ENCODE data around the gene MAMSTR.

Gene MAMSTR

GRCh38 chr19:48740164-48740972 is 20.8 kb upstream of the MAMSTR start, which contains the start of gene RASIP1:
RASIP1 (minus strand) TSS chr19:48740610; CDS start chr19:48740282, 328 bp downstream.
- no peak for TF ChIP-seq CTCF (IDR thresholded peaks at IDR 0.05; ENCODE audit: low read depth, low read length)
- no peak for DNase-seq
- Histone ChIP-seq H3K27me3 (peaks cover 5% of the 10 kb centered on the region), H3K36me3 (no peaks in the 10 kb centered on the region), H3K4me1 (peaks cover 7% of the 10 kb centered on the region; the same call in 1 of the 2 replicates), H3K4me3 (ENCODE audit: low read depth, low read length) (peak within 1 kb of the TSS; percentile 51), H3K9me3 (no peaks in the 10 kb centered on the region)

- H3K4me1 ChIP-seq, result peaks cover 7% of the 10 kb centered on the region; the same call in 1 of the 2 replicates
- peak overlapping the region; percentile 51 for H3K4me3 ChIP-seq (ENCODE audit: low read depth, low read length)
- no peak for DNase-seq
Observed at GRCh38 chr19:48739404-48740163, 20.1 kb upstream of the MAMSTR start.

GRCh38 chr19:48738557-48739403 is 19.3 kb upstream of the MAMSTR start:
- Histone ChIP-seq H3K27me3 (peaks cover 5% of the 10 kb centered on the region), H3K36me3 (no peaks in the 10 kb centered on the region), H3K9me3 (no peaks in the 10 kb centered on the region), H3K4me1 (peaks cover 7% of the 10 kb centered on the region; the same call in 1 of the 2 replicates), H3K4me3 (ENCODE audit: low read depth, low read length) (peak overlapping the region; percentile 51)
- peak; percentile 100 for DNase-seq
- peak; percentile 17 for TF ChIP-seq CTCF (IDR thresholded peaks at IDR 0.05; ENCODE audit: low read depth, low read length)

More at GRCh38 chr19:48739404-48740163, 20.1 kb upstream of the MAMSTR start:
- Histone ChIP-seq H3K9me3 (no peaks in the 10 kb centered on the region), H3K27me3 (peaks cover 5% of the 10 kb centered on the region), H3K36me3 (no peaks in the 10 kb centered on the region)
- TF ChIP-seq CTCF (IDR thresholded peaks at IDR 0.05; ENCODE audit: low read depth, low read length), result no peak

GRCh38 chr19:48737360-48737998 is 18.0 kb upstream of the MAMSTR start:
- Histone ChIP-seq H3K4me1 (peaks cover 7% of the 10 kb centered on the region; the same call in 1 of the 2 replicates), H3K9me3 (no peaks in the 10 kb centered on the region), H3K27me3 (peaks cover 5% of the 10 kb centered on the region), H3K36me3 (no peaks in the 10 kb centered on the region), H3K4me3 (ENCODE audit: low read depth, low read length) (no peak overlapping the region)
- no peak for DNase-seq
- TF ChIP-seq CTCF (IDR thresholded peaks at IDR 0.05; ENCODE audit: low read depth, low read length), result no peak

GRCh38 chr19:48735031-48735615 is 15.6 kb upstream of the MAMSTR start:
- Histone ChIP-seq H3K9me3 (no peaks in the 10 kb centered on the region), H3K4me3 (ENCODE audit: low read depth, low read length) (no peak overlapping the region), H3K4me1 (no peaks in the 10 kb centered on the region; the same call in 1 of the 2 replicates), H3K36me3 (no peaks in the 10 kb centered on the region), H3K27me3 (peaks cover 5% of the 10 kb centered on the region)
- no peak for DNase-seq
- TF ChIP-seq CTCF (IDR thresholded peaks at IDR 0.05; ENCODE audit: low read depth, low read length), result no peak

Data from BE2C (cell line).